H9 (cell line): ENCODE results near the gene ALG11. TPM values are rescaled to one million over a fixed set of nuclear protein-coding genes. Genes with fewer than 3 reads are reported as not detected.

Source experiments
- DNase-seq: peaks from one replicate; pipeline ENCODE4 v3.0.0-alpha.2; 2017
- H2AFZ ChIP-seq: one replicate; pipeline ENCODE4 v1.6.1; 2013; ENCODE audit warnings: mild to moderate bottlenecking, low read length, control low read depth, moderate library complexity
- H2AK5ac ChIP-seq: 2 replicates; pipeline ENCODE4 v1.6.1; 2013; ENCODE audit warnings: low read length, control low read depth, mixed read lengths; ENCODE audit not compliant: insufficient read length
- H2BK120ac ChIP-seq: one replicate; pipeline ENCODE4 v1.6.1; 2013; ENCODE audit warnings: low read depth, mild to moderate bottlenecking, low read length, control low read depth, inconsistent platforms; ENCODE audit not compliant: poor library complexity, severe bottlenecking
- H2BK12ac ChIP-seq: 2 replicates; pipeline ENCODE4 v1.6.1; 2013; ENCODE audit warnings: low read length, control low read depth, mixed read lengths, low read depth; ENCODE audit not compliant: insufficient read length
- H2BK15ac ChIP-seq: 2 replicates; pipeline ENCODE4 v1.6.1; 2013; ENCODE audit warnings: low read depth, low read length, control low read depth
- H2BK20ac ChIP-seq: one replicate; pipeline ENCODE4 v1.6.1; 2013; ENCODE audit warnings: low read depth, mild to moderate bottlenecking, low read length, control low read depth, inconsistent platforms; ENCODE audit not compliant: poor library complexity, severe bottlenecking
- H2BK5ac ChIP-seq: 2 replicates; pipeline ENCODE4 v1.6.1; 2013; ENCODE audit warnings: low read length, control low read depth, mixed read lengths; ENCODE audit not compliant: insufficient read length
- H3K14ac ChIP-seq: 2 replicates; pipeline ENCODE4 v1.6.1; 2013; ENCODE audit warnings: low read length, control low read depth; ENCODE audit not compliant: insufficient read depth
- H3K18ac ChIP-seq: 2 replicates; pipeline ENCODE4 v1.6.1; 2013; ENCODE audit warnings: low read depth, mild to moderate bottlenecking, mixed read lengths, low read length, control low read depth; ENCODE audit not compliant: insufficient read length
- H3K23ac ChIP-seq: 2 replicates; pipeline ENCODE4 v1.6.1; 2013; ENCODE audit warnings: low read length, control low read depth, mixed read lengths, low read depth; ENCODE audit not compliant: insufficient read length
- H3K23me2 ChIP-seq: 2 replicates; pipeline ENCODE4 v1.6.1; 2013; ENCODE audit warnings: low read depth, mild to moderate bottlenecking, mixed read lengths, low read length, control low read depth; ENCODE audit not compliant: insufficient read length, poor library complexity, severe bottlenecking
- H3K27ac ChIP-seq: 2 replicates; pipeline ENCODE4 v1.5.1; 2013; ENCODE audit warnings: low read length, control low read depth, mixed read lengths, low read depth; ENCODE audit not compliant: insufficient read length
- H3K27me3 ChIP-seq: 2 replicates; pipeline ENCODE4 v1.6.1; 2013; ENCODE audit warnings: low read length, control low read depth, inconsistent platforms; ENCODE audit not compliant: insufficient read depth
- H3K4ac ChIP-seq: 2 replicates; pipeline ENCODE4 v1.6.1; 2013; ENCODE audit warnings: low read depth, mild to moderate bottlenecking, control low read depth, inconsistent platforms, low read length, moderate library complexity
- H3K4me1 ChIP-seq: 2 replicates; pipeline ENCODE4 v1.6.1; 2013; ENCODE audit warnings: low read length, control low read depth, inconsistent platforms; ENCODE audit not compliant: insufficient read depth
- H3K4me2 ChIP-seq: 2 replicates; pipeline ENCODE4 v1.6.1; 2013; ENCODE audit warnings: low read length, control low read depth, mixed read lengths; ENCODE audit not compliant: insufficient read length, insufficient read depth
- H3K56ac ChIP-seq: 2 replicates; pipeline ENCODE4 v1.6.1; 2013; ENCODE audit warnings: low read depth, mild to moderate bottlenecking, mixed read lengths, low read length, control low read depth; ENCODE audit not compliant: insufficient read length
- H3K79me1 ChIP-seq: 2 replicates; pipeline ENCODE4 v1.6.1; 2013; ENCODE audit warnings: low read depth, mild to moderate bottlenecking, moderate library complexity, low read length, control low read depth, inconsistent platforms; ENCODE audit not compliant: insufficient read depth, poor library complexity, severe bottlenecking
- H3K79me2 ChIP-seq: 2 replicates; pipeline ENCODE4 v1.6.1; 2013; ENCODE audit warnings: low read length, control low read depth, inconsistent platforms; ENCODE audit not compliant: insufficient read depth
- H3K9ac ChIP-seq: 2 replicates; pipeline ENCODE4 v1.6.1; 2013; ENCODE audit warnings: low read length, control low read depth, mixed read lengths; ENCODE audit not compliant: insufficient read length; ENCODE audit errors: extremely low read depth
- H3K9me3 ChIP-seq: one replicate; pipeline ENCODE4 v1.6.1; 2013; ENCODE audit warnings: low read depth, low read length, inconsistent platforms; ENCODE audit not compliant: control insufficient read depth
- H3T11ph ChIP-seq: one replicate; pipeline ENCODE4 v1.6.1; 2013; ENCODE audit warnings: mild to moderate bottlenecking, low read length, control low read depth, inconsistent platforms
- H4K20me1 ChIP-seq: one replicate; pipeline ENCODE4 v1.6.1; 2013; ENCODE audit not compliant: control insufficient read depth, insufficient read length, insufficient read depth
- H4K5ac ChIP-seq: 2 replicates; pipeline ENCODE4 v1.6.1; 2013; ENCODE audit warnings: low read depth, mild to moderate bottlenecking, mixed read lengths, low read length, control low read depth; ENCODE audit not compliant: insufficient read length
- H4K8ac ChIP-seq: replicated peaks from 2 replicates; pipeline ENCODE4 v1.6.1; 2013; ENCODE audit warnings: low read length, control low read depth, mixed read lengths, low read depth; ENCODE audit not compliant: insufficient read length
- H4K91ac ChIP-seq: 2 replicates; pipeline ENCODE4 v1.6.1; 2013; ENCODE audit warnings: low read depth, mild to moderate bottlenecking, moderate library complexity, mixed read lengths, low read length, control low read depth; ENCODE audit not compliant: insufficient read length
- H3K27ac Mint-ChIP-seq, 3 experiments: 2 replicates in 2 of 3; 3 replicates in 1 of 3; pipeline ENCODE4 v1.8.0; 2020 to 2021; ENCODE audit warnings: mixed read lengths in 3 of 3, mild to moderate bottlenecking in 1 of 3, moderate library complexity in 1 of 3
- H3K27me3 Mint-ChIP-seq: 2 replicates; pipeline ENCODE4 v1.8.0; 2021; ENCODE audit warnings: low read depth, mild to moderate bottlenecking, moderate library complexity, mixed read lengths
- H3K36me3 Mint-ChIP-seq, 3 experiments: 2 replicates in 2 of 3; 3 replicates in 1 of 3; pipeline ENCODE4 v1.8.0; 2020 to 2021; ENCODE audit warnings: low read depth in 3 of 3, mixed read lengths in 3 of 3; ENCODE audit not compliant: insufficient read depth in 1 of 3
- H3K4me1 Mint-ChIP-seq, 2 experiments: 2 replicates each; pipeline ENCODE4 v1.8.0; 2020; ENCODE audit warnings: mixed read lengths in 2 of 2
- H3K4me3 Mint-ChIP-seq, 2 experiments: 2 replicates in 1 of 2; 3 replicates in 1 of 2; pipeline ENCODE4 v1.8.0; 2020 to 2021; ENCODE audit warnings: mild to moderate bottlenecking in 2 of 2, mixed read lengths in 2 of 2, moderate library complexity in 1 of 2
- H3K9me3 Mint-ChIP-seq, 2 experiments: 2 replicates in 1 of 2; 3 replicates in 1 of 2; pipeline ENCODE4 v1.8.0; 2020; ENCODE audit warnings: mild to moderate bottlenecking in 2 of 2, mixed read lengths in 2 of 2, moderate library complexity in 1 of 2
- WGBS: extraction: QIAGEN DNeasy Blood & Tissue Kit; methylation state at CpG from one replicate; pipeline ENCODE4 v1.1.7; 2013; ENCODE audit warnings: missing lambda C conversion rate, low lambda C conversion rate, mixed read lengths; ENCODE audit not compliant: insufficient read length; ENCODE audit errors: extremely low coverage; 5-methylcytosine and 5-hydroxymethylcytosine counted together
- total RNA-seq: library from RNA; stranded (reverse); gene quantifications from 2 replicates; pipeline ENCODE4 v1.2.1, GENCODE V29; 2021
- TF ChIP-seq, protein P1 (sequence below): fragments of 200-600 bp; sonication (generic); conservative IDR thresholded peaks from 3 replicates; pipeline ENCODE4 v1.8.0; 2021; ENCODE audit warnings: antibody characterized with exemption, mild to moderate bottlenecking

Gene ALG11
- total RNA-seq, 1 experiment from 2014 or later = 46.6 TPM

GRCh38 chr13:51993713-51994112 is 18.5 kb upstream of the ALG11 start:
- Histone ChIP-seq H3K4me1 (peaks cover 5% of the 10 kb centered on the region; the same call in 1 of the 2 replicates), H3K23ac (no peak overlapping the region), H3K4ac (no peak overlapping the region), H3K14ac (no peak overlapping the region), H3K4me2 (no peak overlapping the region), H3K23me2 (no peaks in the 10 kb centered on the region), H3K9me3 (no peaks in the 10 kb centered on the region), H2BK20ac (no peak overlapping the region), H2AFZ (no peak overlapping the region), H2BK12ac (no peak overlapping the region), H4K5ac (no peak overlapping the region), H3K27me3 (no peaks in the 10 kb centered on the region), H3K18ac (no peak overlapping the region), H4K20me1 (no peaks in the 10 kb centered on the region), H3K79me2 (no peaks in the 10 kb centered on the region), H2AK5ac (no peak overlapping the region), H2BK5ac (no peak overlapping the region), H3K9ac (no peak overlapping the region), H4K8ac (no peak overlapping the region), H2BK120ac (no peak overlapping the region), H3K79me1 (no peaks in the 10 kb centered on the region), H3K56ac (no peak overlapping the region), H3T11ph (no peak overlapping the region), H4K91ac (no peak overlapping the region), H2BK15ac (no peak overlapping the region), H3K27ac (no peak overlapping the region)
- no peak for DNase-seq
- H3K9me3 Mint-ChIP-seq = no peaks in the 10 kb centered on the region
- H3K36me3 Mint-ChIP-seq = no peaks in the 10 kb centered on the region; a peak in 1 of 7 replicates
- WGBS = no CpG with 5 or more reads among the region's 2 CpGs
- no peaks in the 10 kb centered on the region; the same call in 1 of the 2 replicates for H3K27me3 Mint-ChIP-seq
- no peak overlapping the region for H3K4me3 Mint-ChIP-seq
- no peak overlapping the region; a peak in 1 of 7 replicates for H3K27ac Mint-ChIP-seq
- peaks cover 29 to 34% of the 10 kb centered on the region in 2 experiments for H3K4me1 Mint-ChIP-seq
- TF ChIP-seq, protein P1, sequence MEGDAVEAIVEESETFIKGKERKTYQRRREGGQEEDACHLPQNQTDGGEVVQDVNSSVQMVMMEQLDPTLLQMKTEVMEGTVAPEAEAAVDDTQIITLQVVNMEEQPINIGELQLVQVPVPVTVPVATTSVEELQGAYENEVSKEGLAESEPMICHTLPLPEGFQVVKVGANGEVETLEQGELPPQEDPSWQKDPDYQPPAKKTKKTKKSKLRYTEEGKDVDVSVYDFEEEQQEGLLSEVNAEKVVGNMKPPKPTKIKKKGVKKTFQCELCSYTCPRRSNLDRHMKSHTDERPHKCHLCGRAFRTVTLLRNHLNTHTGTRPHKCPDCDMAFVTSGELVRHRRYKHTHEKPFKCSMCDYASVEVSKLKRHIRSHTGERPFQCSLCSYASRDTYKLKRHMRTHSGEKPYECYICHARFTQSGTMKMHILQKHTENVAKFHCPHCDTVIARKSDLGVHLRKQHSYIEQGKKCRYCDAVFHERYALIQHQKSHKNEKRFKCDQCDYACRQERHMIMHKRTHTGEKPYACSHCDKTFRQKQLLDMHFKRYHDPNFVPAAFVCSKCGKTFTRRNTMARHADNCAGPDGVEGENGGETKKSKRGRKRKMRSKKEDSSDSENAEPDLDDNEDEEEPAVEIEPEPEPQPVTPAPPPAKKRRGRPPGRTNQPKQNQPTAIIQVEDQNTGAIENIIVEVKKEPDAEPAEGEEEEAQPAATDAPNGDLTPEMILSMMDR = no peak
